ENCODE results near the gene NELL1. TPM values are rescaled to one million over a fixed set of nuclear protein-coding genes. Genes with fewer than 3 reads are reported as not detected.

The NELL1 gene
- polyA plus RNA-seq, 1 of the 3 experiments (the other 2 are of a cell fraction), result not detected

GRCh38 chr11:21258414-21258813, 589.0 kb downstream of the NELL1 start (continued):
- TF ChIP-seq CTCF (IDR thresholded peaks at IDR 0.05) (no peak), CHD2 (IDR thresholded peaks at IDR 0.05; ENCODE audit: low read length, partially characterized antibody) (no peak)

- no peak overlapping the region for H3K4me3 ChIP-seq (ENCODE audit: low read depth in 2 of 2, low read length in 1 of 2)
- no peak overlapping the region for H3K4me2 ChIP-seq
- no peaks in the 10 kb centered on the region for H3K36me3 ChIP-seq (replicated peaks in 1 of 2; ENCODE audit: control insufficient read depth in 1 of 2, insufficient read depth in 2 of 2, low read length in 1 of 2)
- H3F3A ChIP-seq (replicated peaks; ENCODE audit: insufficient read depth), result no peaks in the 10 kb centered on the region
- CTCF ChIA-PET, result no interaction called here
- H3K4me1 ChIP-seq (ENCODE audit: control insufficient read depth in 1 of 2, insufficient read depth in 2 of 2, low read depth in 1 of 2, low read length in 1 of 2), result no peaks in the 10 kb centered on the region; a peak in 1 of 4 replicates
- DNase-seq, result no peak
- no peaks in the 10 kb centered on the region for H3K9me3 ChIP-seq
- H3K27me3 ChIP-seq (ENCODE audit: insufficient read depth), result no peaks in the 10 kb centered on the region
- H3K27ac ChIP-seq (ENCODE audit: low read depth in 2 of 2, low read length in 1 of 2), result peak overlapping the region in 1 of 2 experiments; percentile 34; a peak in 1 of 4 replicates
- no peaks in the 10 kb centered on the region for H3K79me2 ChIP-seq (ENCODE audit: insufficient read depth)
- H3K9me2 ChIP-seq, result no peaks in the 10 kb centered on the region
- TF ChIP-seq USF1 (IDR thresholded peaks at IDR 0.05; ENCODE audit: borderline replicate concordance, low read depth) (no peak), GATA2 (CRISPR knock-in tag; IDR thresholded peaks at IDR 0.05) (peak; percentile 52; the same call in 1 of the 2 replicates)
- no peak overlapping the region for H2AFZ ChIP-seq (ENCODE audit: low read depth)
- H4K20me1 ChIP-seq (ENCODE audit: insufficient read depth), result no peaks in the 10 kb centered on the region
- POLR2A ChIA-PET, result no interaction called here
- H3K9ac ChIP-seq, result no peak overlapping the region
These were observed 590.7 kb downstream of the NELL1 start for GRCh38 chr11:21260101-21260500.

- no peak overlapping the region for H3K9ac ChIP-seq
- CTCF ChIA-PET, result no interaction called here
- no peak for TF ChIP-seq RFX5 (IDR thresholded peaks at IDR 0.05; ENCODE audit: low read length)
- no peak for TF ChIP-seq MAX (IDR thresholded peaks at IDR 0.05; ENCODE audit: low read depth)
- no peak for TF ChIP-seq FOXM1 (IDR thresholded peaks at IDR 0.05; ENCODE audit: low read depth)
These were observed 593.6 kb downstream of the NELL1 start for GRCh38 chr11:21262992-21263391.

More at GRCh38 chr11:21262992-21263391, 593.6 kb downstream of the NELL1 start:
- H3K36me3 ChIP-seq (replicated peaks in 1 of 2; ENCODE audit: control insufficient read depth in 1 of 2, insufficient read depth in 2 of 2, low read length in 1 of 2), result no peaks in the 10 kb centered on the region
- POLR2A ChIA-PET, result no interaction called here
- no peak overlapping the region for H3K4me3 ChIP-seq (ENCODE audit: low read depth in 2 of 2, low read length in 1 of 2)
- no peaks in the 10 kb centered on the region for H4K20me1 ChIP-seq (ENCODE audit: insufficient read depth)
- H3K79me2 ChIP-seq (ENCODE audit: insufficient read depth), result no peaks in the 10 kb centered on the region
- no peak overlapping the region for H3K27ac ChIP-seq (ENCODE audit: low read depth in 2 of 2, low read length in 1 of 2)
- DNase-seq, result no peak
- H3K4me2 ChIP-seq, result no peak overlapping the region
- H3K4me1 ChIP-seq (ENCODE audit: control insufficient read depth in 1 of 2, insufficient read depth in 2 of 2, low read depth in 1 of 2, low read length in 1 of 2), result no peaks in the 10 kb centered on the region; a peak in 1 of 4 replicates
- H3K9me2 ChIP-seq, result no peaks in the 10 kb centered on the region
- H3K27me3 ChIP-seq (ENCODE audit: insufficient read depth), result no peaks in the 10 kb centered on the region
- no peaks in the 10 kb centered on the region for H3F3A ChIP-seq (replicated peaks; ENCODE audit: insufficient read depth)
- H2AFZ ChIP-seq (ENCODE audit: low read depth), result no peak overlapping the region
- 21% methylated on average over 4 of the region's 4 CpGs for WGBS (ENCODE audit: low lambda C conversion rate)
- H3K9me3 ChIP-seq, result no peaks in the 10 kb centered on the region; the same call in 1 of the 2 replicates
